ENCODE data around the gene PITRM1. TPM values are rescaled to one million over a fixed set of nuclear protein-coding genes. Genes with fewer than 3 reads are reported as not detected.
"Not testable (repeated sequence)": the region's sequence is repeated elsewhere in the genome, so short reads cannot be mapped to it uniquely, and the experiment has no call there.

Gene PITRM1
- total RNA-seq, 2 experiments from 2014 or later, result 34.6 to 40.3 TPM

GRCh38 chr10:3220853-3221252 lies 48.3 kb upstream of the PITRM1 start:
- TF ChIP-seq CTCF (conservative IDR thresholded peaks at IDR 0.05; ENCODE audit: low read length), result no peak
- TF ChIP-seq EZH2phosphoT487 (IDR thresholded peaks at IDR 0.05; ENCODE audit: borderline replicate concordance, low read depth, low read length), result no peak
- intact Hi-C loops (cut with micrococcal nuclease; ENCODE audit: unreplicated experiment), result no loop called here
- H4K20me1 ChIP-seq (ENCODE audit: insufficient read depth, low read length), result no peaks in the 10 kb centered on the region
- H3K27ac ChIP-seq (ENCODE audit: low read depth, low read length, poor library complexity, severe bottlenecking), result no peak overlapping the region
- no peak for DNase-seq (ENCODE audit: low spot score)
- H3K36me3 ChIP-seq (ENCODE audit: insufficient read depth, low read length), result no peaks in the 10 kb centered on the region
- H3K4me2 ChIP-seq (ENCODE audit: low read length), result no peak overlapping the region
- H3K4me1 ChIP-seq (ENCODE audit: insufficient read depth, low read length, poor library complexity, severe bottlenecking), result no peaks in the 10 kb centered on the region
- ChIA-PET POLR2A (no interaction called here), CTCF (ENCODE audit: unreplicated experiment) (no interaction called here)
- H3K4me3 ChIP-seq (ENCODE audit: low read depth, low read length, poor library complexity, severe bottlenecking), result no peak overlapping the region
- no peaks in the 10 kb centered on the region for H3K79me2 ChIP-seq (ENCODE audit: insufficient read depth, low read depth, low read length)
- no TSS peak for BruUV-seq (replicated peaks)
- H2AFZ ChIP-seq (ENCODE audit: low read length), result no peak overlapping the region
- no peaks in the 10 kb centered on the region for H3K9me3 ChIP-seq (ENCODE audit: low read length)
- no peaks in the 10 kb centered on the region for H3K9me2 ChIP-seq (ENCODE audit: insufficient read depth, low read length)

GRCh38 chr10:3219021-3219628 lies 46.5 kb upstream of the PITRM1 start:
- H3K36me3 ChIP-seq (ENCODE audit: insufficient read depth, low read length); BruUV-seq (replicated peaks); H3K79me2 ChIP-seq (ENCODE audit: insufficient read depth, low read depth, low read length); H4K20me1 ChIP-seq (ENCODE audit: insufficient read depth, low read length); H3K4me2 ChIP-seq (ENCODE audit: low read length); H3K27ac ChIP-seq (ENCODE audit: low read depth, low read length, poor library complexity, severe bottlenecking); CTCF ChIA-PET (ENCODE audit: unreplicated experiment); POLR2A ChIA-PET; H3K4me1 ChIP-seq (ENCODE audit: insufficient read depth, low read length, poor library complexity, severe bottlenecking); DNase-seq (ENCODE audit: low spot score); H3K9me2 ChIP-seq (ENCODE audit: insufficient read depth, low read length); H3K4me3 ChIP-seq (ENCODE audit: low read depth, low read length, poor library complexity, severe bottlenecking); H2AFZ ChIP-seq (ENCODE audit: low read length); intact Hi-C loops (cut with micrococcal nuclease; ENCODE audit: unreplicated experiment); H3K9me3 ChIP-seq (ENCODE audit: low read length): not testable (repeated sequence)

GRCh38 chr10:3217853-3218252 lies 45.3 kb upstream of the PITRM1 start:
- POLR2A ChIA-PET, result interaction anchor here (0.6 kb wide), 2 partner anchors 15 to 37 kb away, joined by 3 read pairs; no protein-coding TSS in a partner anchor
- CTCF ChIA-PET (ENCODE audit: unreplicated experiment), result no interaction called here
- H3K27ac ChIP-seq (ENCODE audit: low read depth, low read length, poor library complexity, severe bottlenecking), result no peak overlapping the region
- H3K9me3 ChIP-seq (ENCODE audit: low read length), result no peaks in the 10 kb centered on the region
- no peaks in the 10 kb centered on the region for H4K20me1 ChIP-seq (ENCODE audit: insufficient read depth, low read length)
- H3K4me1 ChIP-seq (ENCODE audit: insufficient read depth, low read length, poor library complexity, severe bottlenecking), result no peaks in the 10 kb centered on the region
- no peak overlapping the region for H2AFZ ChIP-seq (ENCODE audit: low read length)
- no peaks in the 10 kb centered on the region for H3K79me2 ChIP-seq (ENCODE audit: insufficient read depth, low read depth, low read length)
- DNase-seq (ENCODE audit: low spot score), result no peak
- no peak overlapping the region for H3K4me2 ChIP-seq (ENCODE audit: low read length)
- H3K4me3 ChIP-seq (ENCODE audit: low read depth, low read length, poor library complexity, severe bottlenecking), result no peak overlapping the region
- H3K9me2 ChIP-seq (ENCODE audit: insufficient read depth, low read length), result no peaks in the 10 kb centered on the region
- BruUV-seq (replicated peaks), result no TSS peak
- intact Hi-C loops (cut with micrococcal nuclease; ENCODE audit: unreplicated experiment), result no loop called here
- TF ChIP-seq CTCF (conservative IDR thresholded peaks at IDR 0.05; ENCODE audit: low read length) (no peak), EZH2phosphoT487 (IDR thresholded peaks at IDR 0.05; ENCODE audit: borderline replicate concordance, low read depth, low read length) (no peak)
- no peaks in the 10 kb centered on the region for H3K36me3 ChIP-seq (ENCODE audit: insufficient read depth, low read length)
